Heart left ventricle (tissue), 13 donors: Measurements from ENCODE around the gene BICD1.

Experiments used
- POLR2A ChIP-seq, 2 donors: fragments of 450-650 bp; IDR thresholded peaks; one replicate each; pipeline ENCODE4 v1.6.1; 2017; ENCODE audit warnings: antibody characterized with exemption in 2 of 2, mild to moderate bottlenecking in 2 of 2, moderate library complexity in 2 of 2
- TF ChIP-seq, protein P1 (sequence below), 12 donors: fragments of 200-600 bp; sonication (generic) in 4 of 12; IDR thresholded peaks; one replicate each; pipeline versions ENCODE4 v1.5.0 to v1.8.0; 2018 to 2022; ENCODE audit warnings: antibody characterized with exemption in 12 of 12, mild to moderate bottlenecking in 5 of 12
- donor health status: ischemic (EF 13 %, LVEDD 7.1; RV severe dilation, severe dysfunction).
- donor health status: DM: no; HTN: yes; CAD: no.
- donor health status: DM: no; HTN: no; CAD: no.
- donor health status: ischemic (EF 25% LVEDD 6.9; RV normal size, moderate dysfunction).
- donor health status: ischemic (EF 25% LVEDD 5.7; RV mildly dilated, moderate dysfunction).
- donor health status: ischemic (EF 35%, LVEDD 5.7; RV mildly dilated, moderate dysfunction).
- donor health status: nonischemic (EF 11% LVEDD 7.7; RV severe dilation, severe dysfunction).
- donor health status: DM: yes; HTN: yes; CAD: no.
- donor health status: PGD.
- donor health status: ischemic (EF 29% LVEDD 5.4; RV normal size, mild dysfunction).
- donor health status: nonischemic (EF 23%, LVEDD 6.1; RV moderate dilation, normal function).

- no peak for TF ChIP-seq POLR2A (IDR thresholded peaks at IDR 0.05)
- TF ChIP-seq, protein P1, sequence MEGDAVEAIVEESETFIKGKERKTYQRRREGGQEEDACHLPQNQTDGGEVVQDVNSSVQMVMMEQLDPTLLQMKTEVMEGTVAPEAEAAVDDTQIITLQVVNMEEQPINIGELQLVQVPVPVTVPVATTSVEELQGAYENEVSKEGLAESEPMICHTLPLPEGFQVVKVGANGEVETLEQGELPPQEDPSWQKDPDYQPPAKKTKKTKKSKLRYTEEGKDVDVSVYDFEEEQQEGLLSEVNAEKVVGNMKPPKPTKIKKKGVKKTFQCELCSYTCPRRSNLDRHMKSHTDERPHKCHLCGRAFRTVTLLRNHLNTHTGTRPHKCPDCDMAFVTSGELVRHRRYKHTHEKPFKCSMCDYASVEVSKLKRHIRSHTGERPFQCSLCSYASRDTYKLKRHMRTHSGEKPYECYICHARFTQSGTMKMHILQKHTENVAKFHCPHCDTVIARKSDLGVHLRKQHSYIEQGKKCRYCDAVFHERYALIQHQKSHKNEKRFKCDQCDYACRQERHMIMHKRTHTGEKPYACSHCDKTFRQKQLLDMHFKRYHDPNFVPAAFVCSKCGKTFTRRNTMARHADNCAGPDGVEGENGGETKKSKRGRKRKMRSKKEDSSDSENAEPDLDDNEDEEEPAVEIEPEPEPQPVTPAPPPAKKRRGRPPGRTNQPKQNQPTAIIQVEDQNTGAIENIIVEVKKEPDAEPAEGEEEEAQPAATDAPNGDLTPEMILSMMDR (IDR thresholded peaks at IDR 0.05), result no peak
Measured at GRCh38 chr12:32366714-32367113, 260.1 kb downstream of the BICD1 start.
